H1 (cell line): Measurements from ENCODE around the gene SOX30. TPM values are rescaled to one million over a fixed set of nuclear protein-coding genes. Genes with fewer than 3 reads are reported as not detected.

Source experiments
- EZH2 ChIP-seq: fragments of 200-600 bp; sonication (generic); IDR thresholded peaks from 2 replicates; pipeline ENCODE4 v1.7.1; 2012; ENCODE audit warnings: low read depth, mild to moderate bottlenecking, moderate library complexity, low read length, inconsistent platforms; ENCODE audit not compliant: severe bottlenecking
- SP2 ChIP-seq: IDR thresholded peaks from 2 replicates; pipeline ENCODE4 v1.6.1; 2012; ENCODE audit warnings: mild to moderate bottlenecking, low read length, inconsistent platforms
- USF2 ChIP-seq: IDR thresholded peaks from 2 replicates; pipeline ENCODE4 v1.6.1; 2011; ENCODE audit warnings: low read length, improper control_type of control experiment
- polyA plus RNA-seq, 7 experiments: library from polyadenylated mRNA; depleted of rRNA in 3 of 7; stranded (reverse) in 5 of 7; unstranded in 2 of 7; fragments of >200 nt in 5 of 7; fragments of 200-250 nt in 2 of 7; gene quantifications; 1 replicate in 5 of 7; 2 replicates in 1 of 7; 4 replicates in 1 of 7; pipeline versions ENCODE4 v1.2.1 to v1.2.3, GENCODE V29; 2011 to 2013; ENCODE audit warnings: missing spikeins in 2 of 7, mixed read lengths in 2 of 7
- total RNA-seq: library from RNA; stranded (reverse); fragmentation: NEBNext Ultra II Directional; extraction: Animal tissue kit (Norgen Biotek cat#: 25700); gene quantifications from 2 replicates; pipeline ENCODE4 v1.2.1, GENCODE V29; 2021

The SOX30 gene
- total and polyA plus RNA-seq, 2 of the 8 experiments (the other 6 are each of a cell fraction or from before 2014, with no cell fraction given), result 0.35 TPM; not detected in 1

DNA sequence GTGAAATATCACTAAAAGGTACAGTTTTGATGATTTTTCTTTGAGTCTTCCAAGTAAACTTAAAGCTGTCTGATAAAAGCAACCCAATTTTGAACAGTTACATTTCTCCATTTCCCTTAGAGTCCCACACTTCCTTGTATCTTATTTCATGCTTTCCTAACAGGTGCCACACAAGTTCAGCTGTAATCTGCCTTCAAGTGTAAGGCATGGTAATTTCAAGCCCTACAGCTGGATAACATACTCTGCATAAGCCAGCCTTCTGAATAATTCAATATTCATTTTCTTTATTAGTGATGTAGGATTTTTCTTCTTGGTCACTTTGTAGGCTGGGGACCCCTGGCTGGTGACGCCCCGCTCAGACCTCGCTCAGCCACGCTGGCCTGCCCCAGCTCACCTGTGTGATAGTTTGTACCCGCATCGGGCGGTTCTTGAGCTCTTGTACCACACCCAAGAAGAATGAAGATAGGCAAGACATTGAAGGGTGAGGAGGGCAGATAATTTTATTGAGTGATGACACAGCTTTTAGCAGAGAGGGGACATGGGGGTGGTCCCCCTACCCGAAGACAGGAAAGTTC, 34.0 kb downstream of the SOX30 start (continued):
- TF ChIP-seq USF2, result no peak
- no peak for TF ChIP-seq EZH2
- TF ChIP-seq SP2, result no peak
